Stimulated activated CD4-positive, alpha-beta T cell treated with anti-CD3 and anti-CD28 coated beads, Interleukin-4, amount 100 ng/mL, for 1 hour (primary cell): Measurements from ENCODE around the gene ACBD4.

Experiments
- DNase-seq: peaks from one replicate; pipeline ENCODE4 v3.0.0-alpha.2; 2020

The ACBD4 gene

GRCh38 chr17:45135192-45135977, at the start of gene ACBD4:
TSS of gene ACBD4 (plus strand) at chr17:45135687. CDS start at chr17:45136145, 458 bp downstream.
- peak; percentile 96 for DNase-seq

- no peak for DNase-seq
Observed at GRCh38 chr17:45086391-45086790, 49.1 kb upstream of the ACBD4 start.

GRCh38 chr17:45086865-45087503, 48.5 kb upstream of the ACBD4 start:
- no peak for DNase-seq

- DNase-seq, result no peak
Observed at GRCh38 chr17:45087504-45087975, 47.9 kb upstream of the ACBD4 start.

- DNase-seq, result no peak
Observed at GRCh38 chr17:45087978-45088377, 47.5 kb upstream of the ACBD4 start.

GRCh38 chr17:45088741-45089140, 46.7 kb upstream of the ACBD4 start:
- DNase-seq, result no peak

GRCh38 chr17:45090711-45091110, 44.8 kb upstream of the ACBD4 start:
- no peak for DNase-seq

GRCh38 chr17:45091778-45092425, 43.6 kb upstream of the ACBD4 start:
- DNase-seq, result no peak

GRCh38 chr17:45092911-45093430, 42.5 kb upstream of the ACBD4 start:
- no peak for DNase-seq

- no peak for DNase-seq
Observed at GRCh38 chr17:45093444-45094110, 41.9 kb upstream of the ACBD4 start.

GRCh38 chr17:45096141-45096540, 39.3 kb upstream of the ACBD4 start:
- no peak for DNase-seq

GRCh38 chr17:45096926-45097325, 38.6 kb upstream of the ACBD4 start:
- no peak for DNase-seq

- DNase-seq, result no peak
Observed at GRCh38 chr17:45098081-45098868, 37.2 kb upstream of the ACBD4 start.

GRCh38 chr17:45098869-45099616, 36.4 kb upstream of the ACBD4 start:
- peak; percentile 76 for DNase-seq

- DNase-seq, result no peak
Observed at GRCh38 chr17:45101546-45101882, 34.0 kb upstream of the ACBD4 start.

GRCh38 chr17:45101883-45102811, 33.3 kb upstream of the ACBD4 start:
- DNase-seq, result no peak

GRCh38 chr17:45102856-45103255, 32.6 kb upstream of the ACBD4 start:
- no peak for DNase-seq

GRCh38 chr17:45103269-45103795, 32.2 kb upstream of the ACBD4 start:
- no peak for DNase-seq

- no peak for DNase-seq
Observed at GRCh38 chr17:45104029-45104428, 31.5 kb upstream of the ACBD4 start.

GRCh38 chr17:45104497-45104896, 31.0 kb upstream of the ACBD4 start:
- DNase-seq, result no peak
